GM23338 (cell line): ENCODE measurements around the gene DMAC2L. TPM values are rescaled to one million over a fixed set of nuclear protein-coding genes. Genes with fewer than 3 reads are reported as not detected.

Experiments used
- ATAC-seq: fragments of 200-7000 bp; cut with Tn5 transposase; 3 replicates; pipeline ENCODE4 v1.9.1; 2020
- DNase-seq: peaks from one replicate; pipeline ENCODE4 v3.0.0-alpha.2; 2015; ENCODE audit warnings: low spot score
- H2AFZ ChIP-seq: fragments of 200-600 bp; sonication (generic); 2 replicates; pipeline ENCODE4 v1.8.0; 2016; ENCODE audit warnings: antibody characterized with exemption, mild to moderate bottlenecking, moderate library complexity
- H3F3A ChIP-seq: fragments of 200-600 bp; sonication (generic); replicated peaks from 2 replicates; pipeline ENCODE4 v1.8.0; 2017; ENCODE audit warnings: antibody characterized with exemption, mixed run types, low read depth
- H3K27ac ChIP-seq: fragments of 200-600 bp; sonication (generic); 2 replicates; pipeline ENCODE4 v1.6.1; 2016; ENCODE audit warnings: low read depth
- H3K27me3 ChIP-seq: fragments of 200-600 bp; sonication (generic); 2 replicates; pipeline ENCODE4 v1.8.0; 2016; ENCODE audit warnings: mild to moderate bottlenecking, mixed run types, moderate library complexity; ENCODE audit not compliant: insufficient read depth
- H3K36me3 ChIP-seq: fragments of 200-600 bp; sonication (generic); 2 replicates; pipeline ENCODE4 v1.8.0; 2016; ENCODE audit warnings: mild to moderate bottlenecking; ENCODE audit not compliant: insufficient read depth
- H3K4me1 ChIP-seq: fragments of 200-600 bp; sonication (generic); 2 replicates; pipeline ENCODE4 v1.8.0; 2016; ENCODE audit warnings: mild to moderate bottlenecking, moderate library complexity; ENCODE audit not compliant: insufficient read depth
- H3K4me2 ChIP-seq: fragments of 200-600 bp; sonication (generic); 2 replicates; pipeline ENCODE4 v1.7.1; 2017; ENCODE audit warnings: mixed run types
- H3K4me3 ChIP-seq: fragments of 200-600 bp; sonication (generic); 2 replicates; pipeline ENCODE4 v1.6.1; 2016; ENCODE audit warnings: mixed run types
- H3K79me2 ChIP-seq: fragments of 200-600 bp; sonication (generic); replicated peaks from 2 replicates; pipeline ENCODE4 v1.8.0; 2017; ENCODE audit warnings: mild to moderate bottlenecking; ENCODE audit not compliant: insufficient read depth
- H3K9me2 ChIP-seq: fragments of 200-600 bp; sonication (generic); 2 replicates; pipeline ENCODE4 v1.8.0; 2017; ENCODE audit not compliant: insufficient read depth
- H4K20me1 ChIP-seq: fragments of 200-600 bp; sonication (generic); replicated peaks from 2 replicates; pipeline ENCODE4 v1.8.0; 2017; ENCODE audit warnings: mild to moderate bottlenecking; ENCODE audit not compliant: insufficient read depth
- H3K27ac Mint-ChIP-seq: 2 replicates; pipeline ENCODE4 v1.8.0; 2020; ENCODE audit warnings: inconsistent platforms, mild to moderate bottlenecking, moderate library complexity, mixed read lengths
- H3K27me3 Mint-ChIP-seq: 3 replicates; pipeline ENCODE4 v1.8.0; 2022; ENCODE audit warnings: low read depth, mild to moderate bottlenecking, moderate library complexity, mixed read lengths, inconsistent platforms; ENCODE audit not compliant: insufficient read depth, poor library complexity
- H3K36me3 Mint-ChIP-seq: 3 replicates; pipeline ENCODE4 v1.8.0; 2021; ENCODE audit warnings: low read depth, mild to moderate bottlenecking, inconsistent platforms, moderate library complexity, mixed read lengths
- H3K4me1 Mint-ChIP-seq: 3 replicates; pipeline ENCODE4 v1.8.0; 2020; ENCODE audit warnings: mild to moderate bottlenecking, inconsistent platforms, mixed read lengths
- H3K4me3 Mint-ChIP-seq: 3 replicates; pipeline ENCODE4 v1.8.0; 2021; ENCODE audit warnings: moderate library complexity, mild to moderate bottlenecking, inconsistent platforms, mixed read lengths
- H3K9me3 Mint-ChIP-seq: 3 replicates; pipeline ENCODE4 v1.8.0; 2020; ENCODE audit warnings: moderate library complexity, mild to moderate bottlenecking, inconsistent platforms, mixed read lengths
- CREB1 ChIP-seq: fragments of 250-450 bp; sonication (Bioruptor Pico); IDR thresholded peaks from 2 replicates; pipeline ENCODE4 v1.5.0; 2020; ENCODE audit warnings: low read depth, mild to moderate bottlenecking, moderate library complexity
- EZH2 ChIP-seq: fragments of 200-600 bp; sonication (generic); IDR thresholded peaks from one replicate; pipeline ENCODE4 v1.8.0; 2017; ENCODE audit warnings: antibody characterized with exemption, mild to moderate bottlenecking, low read depth; ENCODE audit not compliant: unreplicated experiment
- EZH2phosphoT487 ChIP-seq: fragments of 200-600 bp; sonication (generic); IDR thresholded peaks from one replicate; pipeline ENCODE4 v1.8.1; 2018; ENCODE audit warnings: antibody characterized with exemption; ENCODE audit not compliant: unreplicated experiment
- JUNB ChIP-seq: IDR thresholded peaks from one replicate; pipeline ENCODE4 v1.6.1; 2016; ENCODE audit warnings: antibody characterized with exemption; ENCODE audit not compliant: unreplicated experiment
- NANOG ChIP-seq: IDR thresholded peaks from 2 replicates; pipeline ENCODE4 v1.6.1; 2016; ENCODE audit warnings: antibody characterized with exemption, borderline replicate concordance
- POLR2AphosphoS5 ChIP-seq: IDR thresholded peaks from 2 replicates; pipeline ENCODE4 v1.6.1; 2016; ENCODE audit warnings: antibody characterized with exemption, low read depth
- STAT1 ChIP-seq: IDR thresholded peaks from one replicate; pipeline ENCODE4 v1.6.1; 2016; ENCODE audit warnings: antibody characterized with exemption; ENCODE audit not compliant: unreplicated experiment
- ZNF114 ChIP-seq: fragments of 250-450 bp; sonication (Bioruptor Pico); IDR thresholded peaks from 2 replicates; pipeline ENCODE4 v1.5.0; 2020; ENCODE audit warnings: mild to moderate bottlenecking, moderate library complexity
- ZNF331 ChIP-seq: fragments of 250-450 bp; sonication (Bioruptor Pico); IDR thresholded peaks from 2 replicates; pipeline ENCODE4 v1.5.0; 2020; ENCODE audit warnings: low read depth, mild to moderate bottlenecking, moderate library complexity
- polyA plus RNA-seq: library from polyadenylated mRNA; unstranded; fragments of >200 nt; fragmentation: Nextera tagmentation; extraction: Ambion mirVana; gene quantifications from 2 replicates; pipeline ENCODE4 v1.2.1, GENCODE V29; 2016
- total RNA-seq: library from RNA; depleted of rRNA; stranded (reverse); fragments of >200 nt; shearing (Covaris generic); gene quantifications from 2 replicates; pipeline ENCODE4 v1.2.3, GENCODE V29; 2014
- TF ChIP-seq, protein P1 (sequence below): IDR thresholded peaks from 2 replicates; pipeline ENCODE4 v1.6.1; 2016; ENCODE audit warnings: antibody characterized with exemption
- TF ChIP-seq, protein P2 (sequence below): IDR thresholded peaks from one replicate; pipeline ENCODE4 v1.6.1; 2018; ENCODE audit warnings: antibody characterized with exemption; ENCODE audit not compliant: unreplicated experiment
- TF ChIP-seq, protein P3 (sequence below), 2 experiments: fragments of 200-600 bp in 1 of 2; sonication (generic) in 1 of 2; conservative IDR thresholded peaks; 2 replicates each; pipeline versions ENCODE4 v1.5.1 to v1.6.1; 2016 to 2017; ENCODE audit warnings: antibody characterized with exemption in 2 of 2, low read depth in 2 of 2, mild to moderate bottlenecking in 2 of 2, moderate library complexity in 1 of 2
- TF ChIP-seq, protein P4 (sequence below): fragments of 250-450 bp; sonication (Bioruptor Pico); IDR thresholded peaks from 2 replicates; pipeline ENCODE4 v1.5.0; 2020; ENCODE audit warnings: mild to moderate bottlenecking, moderate library complexity

The DMAC2L gene
- total and polyA plus RNA-seq, 2 experiments from 2014 or later, result 22.5 to 33.8 TPM

DNA sequence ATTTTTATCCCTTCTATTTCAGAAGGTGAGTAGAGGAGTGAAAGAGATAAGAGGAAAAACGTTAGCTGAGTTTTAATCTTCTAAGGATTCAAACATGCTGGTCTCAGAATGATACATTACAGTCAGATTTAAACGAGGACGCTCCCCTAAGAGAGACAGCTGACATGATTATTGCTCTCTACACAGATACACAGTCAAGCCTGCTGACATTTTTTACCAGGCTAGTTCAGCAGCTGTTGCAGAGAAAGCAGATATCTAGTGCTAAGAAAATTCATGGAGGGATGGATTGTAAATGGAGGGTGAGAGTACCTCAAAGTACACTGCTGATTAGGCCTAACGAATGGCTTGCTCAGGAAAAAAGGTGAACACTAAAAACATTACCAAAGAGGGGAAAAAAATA is 48.8 kb upstream of the DMAC2L start:
- no peak for DNase-seq
- H3F3A ChIP-seq, result no peaks in the 10 kb centered on the region
- H3K4me1 Mint-ChIP-seq, result 0 out of 3 replicates have a peak, but pooled peaks cover 2% of the 10 kb centered on the region
- no peaks in the 10 kb centered on the region for H3K27me3 Mint-ChIP-seq
- no peak overlapping the region for H3K27ac Mint-ChIP-seq
- no peak for TF ChIP-seq NANOG
- no peak for TF ChIP-seq STAT1
- no peak for TF ChIP-seq ZNF331
- no peak for TF ChIP-seq POLR2AphosphoS5
- TF ChIP-seq, protein P1, sequence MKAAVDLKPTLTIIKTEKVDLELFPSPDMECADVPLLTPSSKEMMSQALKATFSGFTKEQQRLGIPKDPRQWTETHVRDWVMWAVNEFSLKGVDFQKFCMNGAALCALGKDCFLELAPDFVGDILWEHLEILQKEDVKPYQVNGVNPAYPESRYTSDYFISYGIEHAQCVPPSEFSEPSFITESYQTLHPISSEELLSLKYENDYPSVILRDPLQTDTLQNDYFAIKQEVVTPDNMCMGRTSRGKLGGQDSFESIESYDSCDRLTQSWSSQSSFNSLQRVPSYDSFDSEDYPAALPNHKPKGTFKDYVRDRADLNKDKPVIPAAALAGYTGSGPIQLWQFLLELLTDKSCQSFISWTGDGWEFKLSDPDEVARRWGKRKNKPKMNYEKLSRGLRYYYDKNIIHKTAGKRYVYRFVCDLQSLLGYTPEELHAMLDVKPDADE, result no peak
- TF ChIP-seq EZH2, result no peak
- TF ChIP-seq JUNB, result no peak
- TF ChIP-seq EZH2phosphoT487, result no peak
- TF ChIP-seq, protein P2, sequence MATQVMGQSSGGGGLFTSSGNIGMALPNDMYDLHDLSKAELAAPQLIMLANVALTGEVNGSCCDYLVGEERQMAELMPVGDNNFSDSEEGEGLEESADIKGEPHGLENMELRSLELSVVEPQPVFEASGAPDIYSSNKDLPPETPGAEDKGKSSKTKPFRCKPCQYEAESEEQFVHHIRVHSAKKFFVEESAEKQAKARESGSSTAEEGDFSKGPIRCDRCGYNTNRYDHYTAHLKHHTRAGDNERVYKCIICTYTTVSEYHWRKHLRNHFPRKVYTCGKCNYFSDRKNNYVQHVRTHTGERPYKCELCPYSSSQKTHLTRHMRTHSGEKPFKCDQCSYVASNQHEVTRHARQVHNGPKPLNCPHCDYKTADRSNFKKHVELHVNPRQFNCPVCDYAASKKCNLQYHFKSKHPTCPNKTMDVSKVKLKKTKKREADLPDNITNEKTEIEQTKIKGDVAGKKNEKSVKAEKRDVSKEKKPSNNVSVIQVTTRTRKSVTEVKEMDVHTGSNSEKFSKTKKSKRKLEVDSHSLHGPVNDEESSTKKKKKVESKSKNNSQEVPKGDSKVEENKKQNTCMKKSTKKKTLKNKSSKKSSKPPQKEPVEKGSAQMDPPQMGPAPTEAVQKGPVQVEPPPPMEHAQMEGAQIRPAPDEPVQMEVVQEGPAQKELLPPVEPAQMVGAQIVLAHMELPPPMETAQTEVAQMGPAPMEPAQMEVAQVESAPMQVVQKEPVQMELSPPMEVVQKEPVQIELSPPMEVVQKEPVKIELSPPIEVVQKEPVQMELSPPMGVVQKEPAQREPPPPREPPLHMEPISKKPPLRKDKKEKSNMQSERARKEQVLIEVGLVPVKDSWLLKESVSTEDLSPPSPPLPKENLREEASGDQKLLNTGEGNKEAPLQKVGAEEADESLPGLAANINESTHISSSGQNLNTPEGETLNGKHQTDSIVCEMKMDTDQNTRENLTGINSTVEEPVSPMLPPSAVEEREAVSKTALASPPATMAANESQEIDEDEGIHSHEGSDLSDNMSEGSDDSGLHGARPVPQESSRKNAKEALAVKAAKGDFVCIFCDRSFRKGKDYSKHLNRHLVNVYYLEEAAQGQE, result no peak
- TF ChIP-seq CREB1, result no peak
- no peak for TF ChIP-seq ZNF114
- TF ChIP-seq, protein P3, sequence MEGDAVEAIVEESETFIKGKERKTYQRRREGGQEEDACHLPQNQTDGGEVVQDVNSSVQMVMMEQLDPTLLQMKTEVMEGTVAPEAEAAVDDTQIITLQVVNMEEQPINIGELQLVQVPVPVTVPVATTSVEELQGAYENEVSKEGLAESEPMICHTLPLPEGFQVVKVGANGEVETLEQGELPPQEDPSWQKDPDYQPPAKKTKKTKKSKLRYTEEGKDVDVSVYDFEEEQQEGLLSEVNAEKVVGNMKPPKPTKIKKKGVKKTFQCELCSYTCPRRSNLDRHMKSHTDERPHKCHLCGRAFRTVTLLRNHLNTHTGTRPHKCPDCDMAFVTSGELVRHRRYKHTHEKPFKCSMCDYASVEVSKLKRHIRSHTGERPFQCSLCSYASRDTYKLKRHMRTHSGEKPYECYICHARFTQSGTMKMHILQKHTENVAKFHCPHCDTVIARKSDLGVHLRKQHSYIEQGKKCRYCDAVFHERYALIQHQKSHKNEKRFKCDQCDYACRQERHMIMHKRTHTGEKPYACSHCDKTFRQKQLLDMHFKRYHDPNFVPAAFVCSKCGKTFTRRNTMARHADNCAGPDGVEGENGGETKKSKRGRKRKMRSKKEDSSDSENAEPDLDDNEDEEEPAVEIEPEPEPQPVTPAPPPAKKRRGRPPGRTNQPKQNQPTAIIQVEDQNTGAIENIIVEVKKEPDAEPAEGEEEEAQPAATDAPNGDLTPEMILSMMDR (conservative IDR thresholded peaks at IDR 0.05; ENCODE audit: low read depth in 2 of 2), result no peak
- TF ChIP-seq, protein P4, sequence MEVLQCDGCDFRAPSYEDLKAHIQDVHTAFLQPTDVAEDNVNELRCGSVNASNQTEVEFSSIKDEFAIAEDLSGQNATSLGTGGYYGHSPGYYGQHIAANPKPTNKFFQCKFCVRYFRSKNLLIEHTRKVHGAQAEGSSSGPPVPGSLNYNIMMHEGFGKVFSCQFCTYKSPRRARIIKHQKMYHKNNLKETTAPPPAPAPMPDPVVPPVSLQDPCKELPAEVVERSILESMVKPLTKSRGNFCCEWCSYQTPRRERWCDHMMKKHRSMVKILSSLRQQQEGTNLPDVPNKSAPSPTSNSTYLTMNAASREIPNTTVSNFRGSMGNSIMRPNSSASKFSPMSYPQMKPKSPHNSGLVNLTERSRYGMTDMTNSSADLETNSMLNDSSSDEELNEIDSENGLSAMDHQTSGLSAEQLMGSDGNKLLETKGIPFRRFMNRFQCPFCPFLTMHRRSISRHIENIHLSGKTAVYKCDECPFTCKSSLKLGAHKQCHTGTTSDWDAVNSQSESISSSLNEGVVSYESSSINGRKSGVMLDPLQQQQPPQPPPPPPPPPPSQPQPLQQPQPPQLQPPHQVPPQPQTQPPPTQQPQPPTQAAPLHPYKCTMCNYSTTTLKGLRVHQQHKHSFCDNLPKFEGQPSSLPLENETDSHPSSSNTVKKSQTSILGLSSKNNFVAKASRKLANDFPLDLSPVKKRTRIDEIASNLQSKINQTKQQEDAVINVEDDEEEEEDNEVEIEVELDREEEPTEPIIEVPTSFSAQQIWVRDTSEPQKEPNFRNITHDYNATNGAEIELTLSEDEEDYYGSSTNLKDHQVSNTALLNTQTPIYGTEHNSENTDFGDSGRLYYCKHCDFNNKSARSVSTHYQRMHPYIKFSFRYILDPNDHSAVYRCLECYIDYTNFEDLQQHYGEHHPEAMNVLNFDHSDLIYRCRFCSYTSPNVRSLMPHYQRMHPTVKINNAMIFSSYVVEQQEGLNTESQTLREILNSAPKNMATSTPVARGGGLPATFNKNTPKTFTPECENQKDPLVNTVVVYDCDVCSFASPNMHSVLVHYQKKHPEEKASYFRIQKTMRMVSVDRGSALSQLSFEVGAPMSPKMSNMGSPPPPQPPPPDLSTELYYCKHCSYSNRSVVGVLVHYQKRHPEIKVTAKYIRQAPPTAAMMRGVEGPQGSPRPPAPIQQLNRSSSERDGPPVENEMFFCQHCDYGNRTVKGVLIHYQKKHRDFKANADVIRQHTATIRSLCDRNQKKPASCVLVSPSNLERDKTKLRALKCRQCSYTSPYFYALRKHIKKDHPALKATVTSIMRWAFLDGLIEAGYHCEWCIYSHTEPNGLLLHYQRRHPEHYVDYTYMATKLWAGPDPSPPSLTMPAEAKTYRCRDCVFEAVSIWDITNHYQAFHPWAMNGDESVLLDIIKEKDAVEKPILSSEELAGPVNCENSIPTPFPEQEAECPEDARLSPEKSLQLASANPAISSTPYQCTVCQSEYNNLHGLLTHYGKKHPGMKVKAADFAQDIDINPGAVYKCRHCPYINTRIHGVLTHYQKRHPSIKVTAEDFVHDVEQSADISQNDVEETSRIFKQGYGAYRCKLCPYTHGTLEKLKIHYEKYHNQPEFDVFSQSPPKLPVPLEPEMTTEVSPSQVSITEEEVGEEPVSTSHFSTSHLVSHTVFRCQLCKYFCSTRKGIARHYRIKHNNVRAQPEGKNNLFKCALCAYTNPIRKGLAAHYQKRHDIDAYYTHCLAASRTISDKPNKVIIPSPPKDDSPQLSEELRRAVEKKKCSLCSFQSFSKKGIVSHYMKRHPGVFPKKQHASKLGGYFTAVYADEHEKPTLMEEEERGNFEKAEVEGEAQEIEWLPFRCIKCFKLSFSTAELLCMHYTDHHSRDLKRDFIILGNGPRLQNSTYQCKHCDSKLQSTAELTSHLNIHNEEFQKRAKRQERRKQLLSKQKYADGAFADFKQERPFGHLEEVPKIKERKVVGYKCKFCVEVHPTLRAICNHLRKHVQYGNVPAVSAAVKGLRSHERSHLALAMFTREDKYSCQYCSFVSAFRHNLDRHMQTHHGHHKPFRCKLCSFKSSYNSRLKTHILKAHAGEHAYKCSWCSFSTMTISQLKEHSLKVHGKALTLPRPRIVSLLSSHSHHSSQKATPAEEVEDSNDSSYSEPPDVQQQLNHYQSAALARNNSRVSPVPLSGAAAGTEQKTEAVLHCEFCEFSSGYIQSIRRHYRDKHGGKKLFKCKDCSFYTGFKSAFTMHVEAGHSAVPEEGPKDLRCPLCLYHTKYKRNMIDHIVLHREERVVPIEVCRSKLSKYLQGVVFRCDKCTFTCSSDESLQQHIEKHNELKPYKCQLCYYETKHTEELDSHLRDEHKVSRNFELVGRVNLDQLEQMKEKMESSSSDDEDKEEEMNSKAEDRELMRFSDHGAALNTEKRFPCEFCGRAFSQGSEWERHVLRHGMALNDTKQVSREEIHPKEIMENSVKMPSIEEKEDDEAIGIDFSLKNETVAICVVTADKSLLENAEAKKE, result no peak
- H3K27me3 ChIP-seq, result no peaks in the 10 kb centered on the region
- ATAC-seq, result no peak
- H3K79me2 ChIP-seq, result no peaks in the 10 kb centered on the region
- H3K4me3 Mint-ChIP-seq, result no peak overlapping the region
- no peaks in the 10 kb centered on the region for H3K36me3 ChIP-seq
- H2AFZ ChIP-seq, result no peak overlapping the region
- H3K36me3 Mint-ChIP-seq, result peaks cover 4% of the 10 kb centered on the region; the same call in 2 of the 3 replicates
- H3K9me3 Mint-ChIP-seq, result no peaks in the 10 kb centered on the region
- no peaks in the 10 kb centered on the region for H4K20me1 ChIP-seq
- no peaks in the 10 kb centered on the region for H3K9me2 ChIP-seq
- H3K4me2 ChIP-seq, result no peak overlapping the region
- no peak overlapping the region for H3K27ac ChIP-seq
- no peak overlapping the region for H3K4me3 ChIP-seq
- H3K4me1 ChIP-seq, result no peaks in the 10 kb centered on the region
